SH-SY5Y (cell line): ENCODE results near the gene SMIM5.

ENCODE experiments used
- GATA2 ChIP-seq: IDR thresholded peaks from 2 replicates; pipeline ENCODE4 v1.6.1; 2011; ENCODE audit warnings: mild to moderate bottlenecking, low read depth, low read length
- GATA3 ChIP-seq: IDR thresholded peaks from 2 replicates; pipeline ENCODE4 v1.6.1; 2011; ENCODE audit warnings: low read depth, mild to moderate bottlenecking, low read length, moderate library complexity

- TF ChIP-seq GATA2: no peak
- TF ChIP-seq GATA3: no peak
Observed at GRCh38 chr17:75617675-75618074, 15.6 kb upstream of the SMIM5 start.
